Measurements from ENCODE around the gene NLK.

GRCh38 chr17:28211811-28212210 lies 169.3 kb downstream of the NLK start:
- TF ChIP-seq, protein P1, sequence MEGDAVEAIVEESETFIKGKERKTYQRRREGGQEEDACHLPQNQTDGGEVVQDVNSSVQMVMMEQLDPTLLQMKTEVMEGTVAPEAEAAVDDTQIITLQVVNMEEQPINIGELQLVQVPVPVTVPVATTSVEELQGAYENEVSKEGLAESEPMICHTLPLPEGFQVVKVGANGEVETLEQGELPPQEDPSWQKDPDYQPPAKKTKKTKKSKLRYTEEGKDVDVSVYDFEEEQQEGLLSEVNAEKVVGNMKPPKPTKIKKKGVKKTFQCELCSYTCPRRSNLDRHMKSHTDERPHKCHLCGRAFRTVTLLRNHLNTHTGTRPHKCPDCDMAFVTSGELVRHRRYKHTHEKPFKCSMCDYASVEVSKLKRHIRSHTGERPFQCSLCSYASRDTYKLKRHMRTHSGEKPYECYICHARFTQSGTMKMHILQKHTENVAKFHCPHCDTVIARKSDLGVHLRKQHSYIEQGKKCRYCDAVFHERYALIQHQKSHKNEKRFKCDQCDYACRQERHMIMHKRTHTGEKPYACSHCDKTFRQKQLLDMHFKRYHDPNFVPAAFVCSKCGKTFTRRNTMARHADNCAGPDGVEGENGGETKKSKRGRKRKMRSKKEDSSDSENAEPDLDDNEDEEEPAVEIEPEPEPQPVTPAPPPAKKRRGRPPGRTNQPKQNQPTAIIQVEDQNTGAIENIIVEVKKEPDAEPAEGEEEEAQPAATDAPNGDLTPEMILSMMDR (IDR thresholded peaks at IDR 0.05), result no peak
- no peak for TF ChIP-seq POLR2A (IDR thresholded peaks at IDR 0.05)
